Endothelial cell of umbilical vein (primary cell): ENCODE results near the gene P2RY2. TPM values are rescaled to one million over a fixed set of nuclear protein-coding genes. Genes with fewer than 3 reads are reported as not detected.

Experiments used
- BruUV-seq: library from RNA; stranded (reverse); fragments of 400-500 nt; replicated peaks from 2 replicates; lab custom pipeline; 2021; lab: Mats Ljungman, UMichigan
- CTCF ChIA-PET: fragments of 300-600, 350-600 bp; sonication (Branson Sonifier 250); formaldehyde crosslinking; loops from one replicate; lab custom pipeline; 2021; ENCODE audit warnings: antibody characterized with exemption, inconsistent platforms; lab: Charles Lee
- POLR2A ChIA-PET: fragments of 300-600, 350-600 bp; sonication (Branson Sonifier 250); formaldehyde crosslinking; loops from one replicate; lab custom pipeline; 2021; ENCODE audit warnings: antibody characterized with exemption, inconsistent platforms; lab: Charles Lee
- DNase-seq: peaks from one replicate; pipeline ENCODE4 v3.0.0-alpha.2; 2011; ENCODE audit warnings: low read depth, low spot score
- FAIRE-seq: peaks from 2 replicates; lab custom pipeline; 2011; peaks lifted over from hg19 to GRCh38; lab: Jason Lieb, UNC
- H2AFZ ChIP-seq: 2 replicates; pipeline ENCODE4 v1.6.0; 2012; ENCODE audit warnings: low read depth, low read length, control low read depth, inconsistent platforms
- H3K27ac ChIP-seq: 2 replicates; pipeline ENCODE4 v1.5.1; 2011; ENCODE audit warnings: low read depth, mild to moderate bottlenecking, control low read depth, low read length, moderate library complexity; ENCODE audit not compliant: insufficient read depth
- H3K27me3 ChIP-seq, 2 experiments: 2 replicates each; pipeline versions ENCODE4 v1.6.0 to v1.6.1; 2011; ENCODE audit warnings: low read length in 2 of 2, mixed read lengths in 1 of 2; ENCODE audit not compliant: control insufficient read depth in 2 of 2, insufficient read depth in 2 of 2
- H3K36me3 ChIP-seq, 2 experiments: 2 replicates in 1 of 2; 3 replicates in 1 of 2; pipeline ENCODE4 v1.5.1; 2011; ENCODE audit warnings: low read length in 2 of 2, mild to moderate bottlenecking in 1 of 2, moderate library complexity in 1 of 2; ENCODE audit not compliant: control insufficient read depth in 2 of 2, insufficient read depth in 2 of 2; ENCODE audit errors: extremely low read depth in 1 of 2
- H3K4me1 ChIP-seq: 3 replicates; pipeline ENCODE4 v1.5.1; 2011; ENCODE audit warnings: mild to moderate bottlenecking, low read length; ENCODE audit not compliant: control insufficient read depth, insufficient read depth; ENCODE audit errors: extremely low read depth
- H3K4me2 ChIP-seq: 2 replicates; pipeline ENCODE4 v1.6.1; 2011; ENCODE audit warnings: low read length, control low read depth, mixed read lengths; ENCODE audit not compliant: insufficient read depth
- H3K4me3 ChIP-seq, 3 experiments: fragments of 200-600 bp in 1 of 3; sonication (generic), shearing (Covaris generic) in 1 of 3; replicated peaks in 1 of 3; 2 replicates each; pipeline ENCODE4 v1.5.1; 2011 to 2016; ENCODE audit warnings: control low read depth in 3 of 3, low read length in 3 of 3, mild to moderate bottlenecking in 2 of 3, inconsistent platforms in 1 of 3, low read depth in 1 of 3, moderate library complexity in 1 of 3; ENCODE audit not compliant: insufficient read depth in 1 of 3
- H3K79me2 ChIP-seq: 2 replicates; pipeline ENCODE4 v1.6.0; 2012; ENCODE audit warnings: low read length, inconsistent platforms; ENCODE audit not compliant: control insufficient read depth, insufficient read depth
- H3K9ac ChIP-seq: replicated peaks from 2 replicates; pipeline ENCODE3; 2011; ENCODE audit warnings: low read length, control low read depth; ENCODE audit not compliant: insufficient read depth; ENCODE audit errors: extremely low read depth
- H3K9me1 ChIP-seq: replicated peaks from 3 replicates; pipeline ENCODE4 v1.6.0; 2011; ENCODE audit warnings: mild to moderate bottlenecking, low read length; ENCODE audit not compliant: control insufficient read depth, insufficient read depth; ENCODE audit errors: extremely low read depth
- H3K9me3 ChIP-seq: replicated peaks from 2 replicates; pipeline ENCODE4 v1.5.1; 2012; ENCODE audit warnings: low read length, inconsistent platforms; ENCODE audit not compliant: control insufficient read depth, insufficient read depth
- H4K20me1 ChIP-seq: replicated peaks from 2 replicates; pipeline ENCODE3; 2011; ENCODE audit warnings: mild to moderate bottlenecking, low read length; ENCODE audit not compliant: control insufficient read depth, insufficient read depth; ENCODE audit errors: extremely low read depth
- EZH2 ChIP-seq: IDR thresholded peaks from 2 replicates; pipeline ENCODE4 v1.6.1; 2012; ENCODE audit warnings: borderline replicate concordance, low read depth, mild to moderate bottlenecking, moderate library complexity, low read length, inconsistent platforms; ENCODE audit not compliant: severe bottlenecking
- FOS ChIP-seq: IDR thresholded peaks from 2 replicates; pipeline ENCODE4 v1.6.1; 2011; ENCODE audit warnings: mild to moderate bottlenecking, low read length, moderate library complexity, borderline replicate concordance; ENCODE audit not compliant: insufficient read depth
- GATA2 ChIP-seq: IDR thresholded peaks from 2 replicates; pipeline ENCODE4 v1.7.0; 2011; ENCODE audit warnings: low read depth, mild to moderate bottlenecking, moderate library complexity, mixed read lengths, low read length; ENCODE audit not compliant: insufficient read length, insufficient read depth
- JUN ChIP-seq: IDR thresholded peaks from 2 replicates; pipeline ENCODE4 v1.6.1; 2011; ENCODE audit warnings: borderline replicate concordance, low read depth; ENCODE audit not compliant: insufficient read length, insufficient read depth
- MYC ChIP-seq: IDR thresholded peaks from one replicate; pipeline ENCODE4 v1.6.1; 2011; ENCODE audit warnings: mild to moderate bottlenecking, low read depth, low read length
- POLR2A ChIP-seq: IDR thresholded peaks from 2 replicates; pipeline ENCODE4 v1.6.1; 2012; ENCODE audit warnings: low read depth, mild to moderate bottlenecking, control low read depth, low read length
- POLR2AphosphoS5 ChIP-seq: IDR thresholded peaks from 2 replicates; pipeline ENCODE4 v1.6.1; 2012; ENCODE audit warnings: low read depth, mild to moderate bottlenecking, control low read depth, low read length, moderate library complexity; ENCODE audit not compliant: insufficient read depth
- dilution Hi-C: fragments of 300-500 bp; cut with MboI; formaldehyde crosslinking; loops from one replicate; pipeline ENCODE4 v1.15.0; 2019; ENCODE audit warnings: low sequenced_read_pairs; ENCODE audit not compliant: extremely low pct_ligation_motif_present
- intact Hi-C: fragments of 100-400 bp; cut with micrococcal nuclease; formaldehyde crosslinking; loops from one replicate; pipeline ENCODE4 v1.10.0; 2022
- polyA plus RNA-seq, 4 experiments: library from polyadenylated mRNA; depleted of rRNA in 3 of 4; stranded (reverse) in 3 of 4; unstranded in 1 of 4; fragments of >200 nt; gene quantifications; 2 replicates each; pipeline versions ENCODE4 v1.2.1 to v1.2.3, GENCODE V29; 2011 to 2012; ENCODE audit warnings: missing spikeins in 1 of 4
- total RNA-seq: library from RNA; stranded (reverse); gene quantifications from 2 replicates; pipeline ENCODE4 v1.2.3, GENCODE V29; 2021
- TF ChIP-seq, protein P1 (sequence below), 2 donors: IDR thresholded peaks; 1 replicate in 1 of 2; 2 replicates in 1 of 2; pipeline ENCODE4 v1.5.1; 2011; ENCODE audit warnings: low read length in 2 of 2, mild to moderate bottlenecking in 2 of 2, moderate library complexity in 2 of 2, control low read depth in 1 of 2, inconsistent platforms in 1 of 2, low read depth in 1 of 2; ENCODE audit not compliant: insufficient read depth in 1 of 2; ENCODE audit errors: extremely low read depth in 1 of 2
- TF ChIP-seq, protein P2 (sequence below): IDR thresholded peaks from 2 replicates; pipeline ENCODE4 v1.6.1; 2011; ENCODE audit not compliant: insufficient read depth, insufficient read length

P2RY2 gene
- total and polyA plus RNA-seq, 2 donors (not counting 3 experiments of a cell fraction or from before 2014, with no cell fraction given), result 4.8 to 5.6 TPM

DNA sequence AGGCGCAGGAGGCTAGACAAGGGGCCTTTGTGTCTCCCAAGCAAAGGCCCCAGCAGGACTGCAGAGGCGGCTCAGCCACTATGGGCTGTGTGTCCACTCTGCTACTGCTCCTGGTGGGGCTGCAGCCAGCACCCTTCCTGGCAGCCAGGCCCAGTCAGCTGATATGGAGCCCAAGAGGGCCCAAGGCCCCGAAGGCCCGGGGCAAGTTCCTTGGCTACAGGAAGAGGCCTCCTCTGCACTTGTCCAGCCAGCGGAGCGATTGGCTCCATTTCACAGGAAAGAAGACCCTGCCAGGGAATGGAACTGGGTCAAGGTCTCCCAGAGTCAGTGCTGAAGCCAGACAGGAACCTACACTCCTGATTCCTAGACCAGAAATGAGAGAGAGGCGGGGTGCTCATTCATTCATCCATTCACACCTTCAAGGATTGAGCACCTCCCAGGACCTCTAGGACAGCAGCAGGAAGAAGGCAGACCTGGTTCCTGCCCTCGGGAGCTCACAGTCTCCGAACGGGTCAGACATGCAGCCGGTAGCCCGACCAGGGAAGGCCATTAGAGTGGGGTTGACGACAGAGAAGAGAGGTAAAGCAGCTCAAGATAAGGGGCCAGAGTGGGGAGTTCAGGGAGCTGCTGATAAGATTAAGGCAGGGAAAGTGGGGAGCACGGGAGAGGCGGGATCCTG is 811 bp upstream of the P2RY2 start:
- Histone ChIP-seq H3K36me3 (no peaks in the 10 kb centered on the region), H3K9me1 (no peaks in the 10 kb centered on the region), H3K4me1 (no peaks in the 10 kb centered on the region), H3K79me2 (no peaks in the 10 kb centered on the region), H3K4me3 (no peak overlapping the region), H3K9me3 (no peaks in the 10 kb centered on the region), H4K20me1 (no peaks in the 10 kb centered on the region), H3K27me3 (no peaks in the 10 kb centered on the region), H3K4me2 (no peak overlapping the region), H3K9ac (no peak overlapping the region), H2AFZ (peak overlapping the region; percentile 13), H3K27ac (no peak overlapping the region)
- intact Hi-C loops (no loop called here), dilution Hi-C loops (no loop called here)
- ChIA-PET POLR2A (no interaction called here), CTCF (interaction anchor here (0.6 to 1.9 kb wide), 11 partner anchors 9 to 134 kb away, joined by 3 to 16 read pairs (median 3); no protein-coding TSS in a partner anchor)
- DNase-seq, result no peak
- FAIRE-seq, result no peak
- TF ChIP-seq FOS, result no peak
- no peak for TF ChIP-seq JUN
- TF ChIP-seq EZH2, result no peak
- TF ChIP-seq GATA2, result no peak
- TF ChIP-seq, protein P1, sequence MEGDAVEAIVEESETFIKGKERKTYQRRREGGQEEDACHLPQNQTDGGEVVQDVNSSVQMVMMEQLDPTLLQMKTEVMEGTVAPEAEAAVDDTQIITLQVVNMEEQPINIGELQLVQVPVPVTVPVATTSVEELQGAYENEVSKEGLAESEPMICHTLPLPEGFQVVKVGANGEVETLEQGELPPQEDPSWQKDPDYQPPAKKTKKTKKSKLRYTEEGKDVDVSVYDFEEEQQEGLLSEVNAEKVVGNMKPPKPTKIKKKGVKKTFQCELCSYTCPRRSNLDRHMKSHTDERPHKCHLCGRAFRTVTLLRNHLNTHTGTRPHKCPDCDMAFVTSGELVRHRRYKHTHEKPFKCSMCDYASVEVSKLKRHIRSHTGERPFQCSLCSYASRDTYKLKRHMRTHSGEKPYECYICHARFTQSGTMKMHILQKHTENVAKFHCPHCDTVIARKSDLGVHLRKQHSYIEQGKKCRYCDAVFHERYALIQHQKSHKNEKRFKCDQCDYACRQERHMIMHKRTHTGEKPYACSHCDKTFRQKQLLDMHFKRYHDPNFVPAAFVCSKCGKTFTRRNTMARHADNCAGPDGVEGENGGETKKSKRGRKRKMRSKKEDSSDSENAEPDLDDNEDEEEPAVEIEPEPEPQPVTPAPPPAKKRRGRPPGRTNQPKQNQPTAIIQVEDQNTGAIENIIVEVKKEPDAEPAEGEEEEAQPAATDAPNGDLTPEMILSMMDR (IDR thresholded peaks at IDR 0.05; ENCODE audit: extremely low read depth in 1 of 2, insufficient read depth in 1 of 2, low read depth in 1 of 2, low read length in 2 of 2), result no peak
- TF ChIP-seq POLR2AphosphoS5, result no peak
- TF ChIP-seq POLR2A, result no peak
- TF ChIP-seq MYC, result no peak
- TF ChIP-seq, protein P2, sequence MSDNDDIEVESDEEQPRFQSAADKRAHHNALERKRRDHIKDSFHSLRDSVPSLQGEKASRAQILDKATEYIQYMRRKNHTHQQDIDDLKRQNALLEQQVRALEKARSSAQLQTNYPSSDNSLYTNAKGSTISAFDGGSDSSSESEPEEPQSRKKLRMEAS, result no peak
- BruUV-seq, result no TSS peak
